Ishikawa (cell line): ENCODE results near the gene SCN8A.

ENCODE experiments used
- CEBPB ChIP-seq: IDR thresholded peaks from 2 replicates; pipeline ENCODE4 v1.6.1; 2012
- CREB1 ChIP-seq: IDR thresholded peaks from 2 replicates; pipeline ENCODE4 v1.6.1; 2012; ENCODE audit warnings: low read depth
- EGR1 ChIP-seq: IDR thresholded peaks from 2 replicates; pipeline ENCODE4 v1.6.1; 2012
- EP300 ChIP-seq: IDR thresholded peaks from 2 replicates; pipeline ENCODE4 v1.6.1; 2012; ENCODE audit warnings: borderline replicate concordance
- FOXM1 ChIP-seq: IDR thresholded peaks from 2 replicates; pipeline ENCODE4 v1.6.1; 2012; ENCODE audit warnings: low read depth, borderline replicate concordance
- NFIC ChIP-seq: IDR thresholded peaks from 2 replicates; pipeline ENCODE4 v1.6.1; 2012
- RAD21 ChIP-seq: IDR thresholded peaks from 2 replicates; pipeline ENCODE4 v1.6.1; 2012; ENCODE audit warnings: low read depth
- REST ChIP-seq: IDR thresholded peaks from 2 replicates; pipeline ENCODE4 v1.6.1; 2012; ENCODE audit warnings: low read depth, mild to moderate bottlenecking
- TCF12 ChIP-seq: IDR thresholded peaks from 2 replicates; pipeline ENCODE4 v1.6.1; 2012; ENCODE audit warnings: low read depth
- YY1 ChIP-seq: IDR thresholded peaks from 2 replicates; pipeline ENCODE4 v1.6.1; 2012; ENCODE audit warnings: low read depth

DNA sequence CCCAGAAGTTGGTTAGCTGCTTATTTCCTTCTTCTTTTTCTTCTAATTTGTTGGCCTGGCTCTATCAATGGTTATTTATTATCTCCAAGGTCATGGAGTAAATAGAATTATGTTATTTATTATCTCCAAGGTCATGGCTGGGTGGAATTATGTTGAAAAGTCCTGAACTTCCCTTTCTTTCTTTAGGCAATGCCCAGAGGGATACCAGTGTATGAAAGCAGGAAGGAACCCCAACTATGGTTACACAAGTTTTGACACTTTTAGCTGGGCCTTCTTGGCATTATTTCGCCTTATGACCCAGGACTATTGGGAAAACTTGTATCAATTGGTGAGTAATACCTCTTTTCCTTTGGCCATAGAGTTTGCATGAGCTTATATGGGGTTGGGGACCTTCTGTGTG lies 111.6 kb downstream of the SCN8A start:
- TF ChIP-seq RAD21 (no peak), EP300 (no peak), NFIC (no peak), TCF12 (no peak), YY1 (no peak), CEBPB (no peak), REST (no peak), CREB1 (no peak), EGR1 (no peak), FOXM1 (no peak)
